ENCODE results near the gene VSIG10. TPM values are rescaled to one million over a fixed set of nuclear protein-coding genes. Genes with fewer than 3 reads are reported as not detected.
"Not testable (repeated sequence)": the region's sequence is repeated elsewhere in the genome, so short reads cannot be mapped to it uniquely, and the experiment has no call there.

The VSIG10 gene
- total RNA-seq, 2 experiments from 2014 or later: 5.7 to 7.6 TPM

GRCh38 chr12:118135788-118136558 is 32.2 kb upstream of the VSIG10 start, which contains the start of gene PEBP1:
Gene PEBP1, plus strand, starts transcription at chr12:118136124. Its CDS starts 86 bp downstream, at chr12:118136210.
- intact Hi-C loops (cut with micrococcal nuclease): loop anchor here (1.0 to 5.0 kb wide), 5 partner anchors 15 to 242 kb away; partner anchors contain the start of gene WSB2
- Mint-ChIP-seq H3K9me3 (no peaks in the 10 kb centered on the region), H3K4me1 (ENCODE audit: low read depth) (peaks cover 27% of the 10 kb centered on the region), H3K27ac (peak within 1 kb of the TSS; percentile 74), H3K27me3 (no peaks in the 10 kb centered on the region), H3K4me3 (peak within 1 kb of the TSS; percentile 91), H3K36me3 (peaks cover 23% of the 10 kb centered on the region)
- ChIA-PET CTCF (interaction anchor here (0.6 to 2.8 kb wide), 8 partner anchors 15 to 280 kb away, joined by 3 to 31 read pairs (median 6); partner anchors contain the start of genes SUDS3 and WSB2), POLR2A (interaction anchor here (0.7 to 2.2 kb wide), 8 partner anchors 12 to 261 kb away, joined by 3 to 14 read pairs (median 6); partner anchors contain the start of genes RFC5, SUDS3 and WSB2)
- DNase-seq: peak; percentile 97

GRCh38 chr12:118129436-118129835 is 25.6 kb upstream of the VSIG10 start:
- H3K4me3 Mint-ChIP-seq; H3K27ac Mint-ChIP-seq; POLR2A ChIA-PET; H3K27me3 Mint-ChIP-seq; H3K4me1 Mint-ChIP-seq (ENCODE audit: low read depth); H3K36me3 Mint-ChIP-seq; intact Hi-C loops (cut with micrococcal nuclease); DNase-seq; H3K9me3 Mint-ChIP-seq: not testable (repeated sequence)
- CTCF ChIA-PET: interaction anchor here (1.0 kb wide), 1 partner anchor 8 kb away, joined by 5 read pairs; no protein-coding TSS in a partner anchor

- Mint-ChIP-seq H3K4me1 (ENCODE audit: low read depth) (peaks cover 5% of the 10 kb centered on the region), H3K4me3 (no peak overlapping the region), H3K36me3 (no peaks in the 10 kb centered on the region), H3K27me3 (no peaks in the 10 kb centered on the region), H3K27ac (no peak overlapping the region), H3K9me3 (no peaks in the 10 kb centered on the region)
- intact Hi-C loops (cut with micrococcal nuclease): no loop called here
- CTCF ChIA-PET: interaction anchor here (1.0 kb wide), 1 partner anchor 8 kb away, joined by 4 read pairs; no protein-coding TSS in a partner anchor
- POLR2A ChIA-PET: no interaction called here
- DNase-seq: no peak
Observed at GRCh38 chr12:118127867-118128266, 24.1 kb upstream of the VSIG10 start.

- Mint-ChIP-seq H3K27ac (no peak overlapping the region), H3K36me3 (no peaks in the 10 kb centered on the region), H3K27me3 (no peaks in the 10 kb centered on the region), H3K4me3 (no peak overlapping the region), H3K4me1 (ENCODE audit: low read depth) (peaks cover 2% of the 10 kb centered on the region), H3K9me3 (no peaks in the 10 kb centered on the region)
- intact Hi-C loops (cut with micrococcal nuclease): no loop called here
- ChIA-PET POLR2A (no interaction called here), CTCF (interaction anchor here (0.6 kb wide), 1 partner anchor 271 kb away, joined by 3 read pairs; no protein-coding TSS in a partner anchor)
- DNase-seq: no peak
Observed at GRCh38 chr12:118126119-118126757, 22.4 kb upstream of the VSIG10 start.

- POLR2A ChIA-PET: no interaction called here
- intact Hi-C loops (cut with micrococcal nuclease): no loop called here
- Mint-ChIP-seq H3K4me1 (ENCODE audit: low read depth) (peaks cover 6% of the 10 kb centered on the region), H3K4me3 (no peak overlapping the region), H3K27ac (no peak overlapping the region), H3K27me3 (no peaks in the 10 kb centered on the region), H3K9me3 (no peaks in the 10 kb centered on the region), H3K36me3 (no peaks in the 10 kb centered on the region)
- CTCF ChIA-PET: interaction anchor here (0.6 kb wide), 1 partner anchor 271 kb away, joined by 3 read pairs; no protein-coding TSS in a partner anchor
- DNase-seq: no peak
Observed at GRCh38 chr12:118125743-118126118, 21.9 kb upstream of the VSIG10 start.

GRCh38 chr12:118124333-118124874 is 20.6 kb upstream of the VSIG10 start:
- Mint-ChIP-seq H3K36me3 (no peaks in the 10 kb centered on the region), H3K9me3 (no peaks in the 10 kb centered on the region), H3K4me1 (ENCODE audit: low read depth) (peaks cover 11% of the 10 kb centered on the region), H3K4me3 (no peak overlapping the region), H3K27me3 (no peaks in the 10 kb centered on the region), H3K27ac (no peak overlapping the region)
- intact Hi-C loops (cut with micrococcal nuclease): loop anchor here (5.0 kb wide), 1 partner anchor 62 kb away; the partner anchor contains the start of gene WSB2
- ChIA-PET POLR2A (no interaction called here), CTCF (interaction anchor here (1.0 to 1.2 kb wide), 3 partner anchors 29 to 252 kb away, joined by 3 to 5 read pairs (median 4); partner anchors contain the start of gene SUDS3)
- DNase-seq: no peak

GRCh38 chr12:118122264-118122663 is 18.5 kb upstream of the VSIG10 start:
- ChIA-PET POLR2A (interaction anchor here (0.5 kb wide), 1 partner anchor 58 kb away, joined by 4 read pairs; no protein-coding TSS in a partner anchor), CTCF (interaction anchor here (0.6 to 2.7 kb wide), 4 partner anchors 155 to 254 kb away, joined by 3 to 44 read pairs (median 6); partner anchors contain the start of gene SUDS3)
- DNase-seq: no peak
- peaks cover 11% of the 10 kb centered on the region for H3K4me1 Mint-ChIP-seq (ENCODE audit: low read depth)
- no peaks in the 10 kb centered on the region for H3K36me3 Mint-ChIP-seq
- no peaks in the 10 kb centered on the region for H3K27me3 Mint-ChIP-seq
- H3K4me3 Mint-ChIP-seq: no peak overlapping the region
- H3K27ac Mint-ChIP-seq: no peak overlapping the region
- H3K9me3 Mint-ChIP-seq: no peaks in the 10 kb centered on the region
- intact Hi-C loops (cut with micrococcal nuclease): loop anchor here (5.0 kb wide), 1 partner anchor 60 kb away; the partner anchor contains the start of gene WSB2

GRCh38 chr12:118120579-118121363 is 17.0 kb upstream of the VSIG10 start:
- no peaks in the 10 kb centered on the region for H3K9me3 Mint-ChIP-seq
- H3K4me1 Mint-ChIP-seq (ENCODE audit: low read depth): peaks cover 11% of the 10 kb centered on the region
- CTCF ChIA-PET: interaction anchor here (0.6 to 2.7 kb wide), 16 partner anchors 9 to 1379 kb away, joined by 3 to 44 read pairs (median 5); partner anchors contain the start of genes PEBP1, SUDS3 and VSIG10
- peak overlapping the region; percentile 20 for H3K27ac Mint-ChIP-seq
- peak; percentile 81 for DNase-seq
- POLR2A ChIA-PET: interaction anchor here (0.7 to 1.1 kb wide), 4 partner anchors 15 to 255 kb away, joined by 3 to 5 read pairs (median 4); partner anchors contain the start of genes PEBP1, SUDS3 and TAOK3
- H3K36me3 Mint-ChIP-seq: no peaks in the 10 kb centered on the region
- no peak overlapping the region for H3K4me3 Mint-ChIP-seq
- intact Hi-C loops (cut with micrococcal nuclease): loop anchor here (1.0 to 5.0 kb wide), 3 partner anchors 16 to 256 kb away; partner anchors contain the start of genes PEBP1, SUDS3 and WSB2
- no peaks in the 10 kb centered on the region for H3K27me3 Mint-ChIP-seq

GRCh38 chr12:118119449-118119879 is 15.7 kb upstream of the VSIG10 start:
- no peak for DNase-seq
- Mint-ChIP-seq H3K36me3 (no peaks in the 10 kb centered on the region), H3K27me3 (no peaks in the 10 kb centered on the region), H3K9me3 (no peaks in the 10 kb centered on the region), H3K4me3 (no peak overlapping the region), H3K27ac (no peak overlapping the region), H3K4me1 (ENCODE audit: low read depth) (peaks cover 11% of the 10 kb centered on the region)
- CTCF ChIA-PET: interaction anchor here (0.6 to 2.5 kb wide), 5 partner anchors 9 to 270 kb away, joined by 3 to 14 read pairs (median 4); partner anchors contain the start of gene SUDS3
- intact Hi-C loops (cut with micrococcal nuclease): no loop called here
- POLR2A ChIA-PET: no interaction called here

GRCh38 chr12:118109088-118109487 is 5.3 kb upstream of the VSIG10 start:
- DNase-seq: no peak
- intact Hi-C loops (cut with micrococcal nuclease): no loop called here
- CTCF ChIA-PET: interaction anchor here (0.8 to 2.0 kb wide), 2 partner anchors 44 to 1304 kb away, joined by 3 to 7 read pairs; no protein-coding TSS in a partner anchor
- Mint-ChIP-seq H3K36me3 (no peaks in the 10 kb centered on the region), H3K4me3 (no peak overlapping the region), H3K4me1 (ENCODE audit: low read depth) (peaks cover 3% of the 10 kb centered on the region), H3K27me3 (peaks cover 5% of the 10 kb centered on the region), H3K9me3 (no peaks in the 10 kb centered on the region), H3K27ac (no peak overlapping the region)
- POLR2A ChIA-PET: no interaction called here

GRCh38 chr12:118107694-118108093 is 3.9 kb upstream of the VSIG10 start:
- intact Hi-C loops (cut with micrococcal nuclease): no loop called here
- Mint-ChIP-seq H3K27me3 (peaks cover 5% of the 10 kb centered on the region), H3K36me3 (no peaks in the 10 kb centered on the region), H3K4me1 (ENCODE audit: low read depth) (peaks cover 6% of the 10 kb centered on the region), H3K4me3 (no peak overlapping the region), H3K27ac (no peak overlapping the region), H3K9me3 (no peaks in the 10 kb centered on the region)
- no peak for DNase-seq
- CTCF ChIA-PET: interaction anchor here (2.0 kb wide), 1 partner anchor 43 kb away, joined by 7 read pairs; no protein-coding TSS in a partner anchor
- POLR2A ChIA-PET: no interaction called here
